Esophagus muscularis mucosa (tissue), 4 donors: ENCODE results near the gene CGB3. TPM values are rescaled to one million over a fixed set of nuclear protein-coding genes. Genes with fewer than 3 reads are reported as not detected.
A peak's percentile ranks its signal among the peaks of the same experiment; 100 is the strongest.

Experiments used
- DNase-seq: peaks from one replicate; pipeline ENCODE4 v3.0.0-alpha.2; 2017; ENCODE audit errors: extremely low spot score
- H3K27ac ChIP-seq, 4 donors: fragments of 200-600 bp; sonication (generic); replicated peaks in 1 of 4; 1 replicate in 3 of 4; 2 replicates in 1 of 4; pipeline ENCODE4 v1.5.1; 2016 to 2019; ENCODE audit warnings: mild to moderate bottlenecking in 1 of 4
- H3K27me3 ChIP-seq, 4 donors: fragments of 200-600 bp; sonication (generic); one replicate each; pipeline versions ENCODE4 v1.5.1 to v1.6.0; 2016 to 2019
- H3K36me3 ChIP-seq, 4 donors: fragments of 200-600 bp; sonication (generic); one replicate each; pipeline ENCODE4 v1.5.1; 2016 to 2019
- H3K4me1 ChIP-seq, 4 donors: fragments of 200-600 bp; sonication (generic); one replicate each; pipeline ENCODE4 v1.5.1; 2016 to 2019
- H3K4me3 ChIP-seq, 4 donors: fragments of 200-600 bp; sonication (generic); 1 replicate in 2 of 4; 2 replicates in 2 of 4; pipeline ENCODE4 v1.5.1; 2016 to 2019; ENCODE audit warnings: mild to moderate bottlenecking in 4 of 4, moderate library complexity in 1 of 4
- H3K9me3 ChIP-seq, 4 donors: fragments of 200-600 bp; sonication (generic); 1 replicate in 3 of 4; 2 replicates in 1 of 4; pipeline ENCODE4 v1.5.1; 2016 to 2019
- EP300 ChIP-seq: sonication (generic); formaldehyde crosslinking; IDR thresholded peaks from one replicate; pipeline ENCODE4 v1.6.1; 2017; ENCODE audit warnings: antibody characterized with exemption
- POLR2A ChIP-seq: fragments of 450-650 bp; IDR thresholded peaks from one replicate; pipeline ENCODE4 v1.6.1; 2017; ENCODE audit warnings: antibody characterized with exemption, moderate library complexity, mild to moderate bottlenecking, low read depth
- POLR2AphosphoS5 ChIP-seq, 2 donors: sonication (generic); formaldehyde crosslinking; IDR thresholded peaks; one replicate each; pipeline ENCODE4 v1.6.1; 2017; ENCODE audit warnings: antibody characterized with exemption in 2 of 2
- WGBS: methylation state at CpG from one replicate; pipeline ENCODE4 v1.1.5; 2018; 5-methylcytosine and 5-hydroxymethylcytosine counted together
- intact Hi-C: fragments of 100-400 bp; cut with DNase I; formaldehyde crosslinking; loops from one replicate; pipeline ENCODE4 v1.15.1; 2023
- total RNA-seq, 4 donors: library from RNA; depleted of rRNA; stranded (reverse); fragments of >200 nt; gene quantifications; one replicate each; pipeline versions ENCODE4 v1.1.0 to v1.2.1, GENCODE V29; 2016
- TF ChIP-seq, protein P1 (sequence below), 3 experiments: fragments of 200-600 bp in 2 of 3; fragments of 450-650 bp in 1 of 3; sonication (generic) in 2 of 3; IDR thresholded peaks; one replicate each; pipeline ENCODE4 v1.5.1; 2017 to 2019; ENCODE audit warnings: antibody characterized with exemption in 3 of 3, mild to moderate bottlenecking in 2 of 3, moderate library complexity in 1 of 3

CGB3 gene
- total RNA-seq, 4 donors from 2014 or later = not detected

DNA sequence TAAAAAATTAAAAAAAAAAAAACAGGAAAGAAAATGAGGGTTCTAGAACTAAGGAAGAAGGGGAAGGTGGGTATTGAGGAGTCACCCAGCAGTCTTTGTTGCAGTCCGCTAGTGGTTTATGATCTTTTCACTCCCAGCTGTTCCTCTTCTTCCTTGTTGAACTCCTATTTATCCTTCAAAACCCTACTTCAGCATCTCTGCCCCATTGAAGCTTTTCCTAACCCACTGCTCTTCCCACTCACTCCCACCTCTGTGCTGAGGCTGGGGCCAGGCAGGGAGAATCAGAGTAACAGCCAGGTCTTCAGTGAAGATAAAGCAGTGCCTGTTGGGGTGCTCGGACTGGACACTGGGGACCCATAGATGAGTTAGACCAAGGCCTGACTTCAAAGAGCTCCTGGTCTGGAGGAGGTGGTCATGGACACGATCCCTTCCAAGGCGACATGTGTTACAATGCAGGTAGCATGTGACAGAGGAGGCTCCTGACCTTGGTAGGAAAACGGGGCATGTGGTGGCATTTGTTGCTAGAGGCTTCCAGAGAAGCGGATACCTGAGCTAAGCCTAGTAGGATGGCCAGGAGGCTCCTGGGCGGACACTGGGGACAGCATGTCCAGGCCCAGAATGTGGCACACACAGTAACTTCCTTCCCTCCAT, 19.0 kb downstream of the CGB3 start:
- no peak for TF ChIP-seq POLR2AphosphoS5 (IDR thresholded peaks at IDR 0.05)
- no peaks in the 10 kb centered on the region for H3K27me3 ChIP-seq
- H3K9me3 ChIP-seq = no peaks in the 10 kb centered on the region
- intact Hi-C loops = no loop called here
- no peak overlapping the region for H3K27ac ChIP-seq
- WGBS = 92% methylated on average over 7 of the region's 7 CpGs
- H3K4me3 ChIP-seq = no peak overlapping the region
- no peaks in the 10 kb centered on the region for H3K4me1 ChIP-seq
- peaks cover 44 to 92% (median 78%) of the 10 kb centered on the region in 4 donors for H3K36me3 ChIP-seq
- no peak for DNase-seq

- TF ChIP-seq, protein P1, sequence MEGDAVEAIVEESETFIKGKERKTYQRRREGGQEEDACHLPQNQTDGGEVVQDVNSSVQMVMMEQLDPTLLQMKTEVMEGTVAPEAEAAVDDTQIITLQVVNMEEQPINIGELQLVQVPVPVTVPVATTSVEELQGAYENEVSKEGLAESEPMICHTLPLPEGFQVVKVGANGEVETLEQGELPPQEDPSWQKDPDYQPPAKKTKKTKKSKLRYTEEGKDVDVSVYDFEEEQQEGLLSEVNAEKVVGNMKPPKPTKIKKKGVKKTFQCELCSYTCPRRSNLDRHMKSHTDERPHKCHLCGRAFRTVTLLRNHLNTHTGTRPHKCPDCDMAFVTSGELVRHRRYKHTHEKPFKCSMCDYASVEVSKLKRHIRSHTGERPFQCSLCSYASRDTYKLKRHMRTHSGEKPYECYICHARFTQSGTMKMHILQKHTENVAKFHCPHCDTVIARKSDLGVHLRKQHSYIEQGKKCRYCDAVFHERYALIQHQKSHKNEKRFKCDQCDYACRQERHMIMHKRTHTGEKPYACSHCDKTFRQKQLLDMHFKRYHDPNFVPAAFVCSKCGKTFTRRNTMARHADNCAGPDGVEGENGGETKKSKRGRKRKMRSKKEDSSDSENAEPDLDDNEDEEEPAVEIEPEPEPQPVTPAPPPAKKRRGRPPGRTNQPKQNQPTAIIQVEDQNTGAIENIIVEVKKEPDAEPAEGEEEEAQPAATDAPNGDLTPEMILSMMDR (IDR thresholded peaks at IDR 0.05) = no peak
- no peak for TF ChIP-seq POLR2AphosphoS5 (IDR thresholded peaks at IDR 0.05)
- no peak for TF ChIP-seq POLR2A
- no peak for TF ChIP-seq EP300
- DNase-seq = no peak
- Histone ChIP-seq H3K9me3 (no peaks in the 10 kb centered on the region), H3K27me3 (no peaks in the 10 kb centered on the region), H3K36me3 (peaks cover 35 to 83% (median 73%) of the 10 kb centered on the region in 4 donors), H3K4me3 (no peak overlapping the region), H3K4me1 (peaks cover 0 to 6% (median 2%) of the 10 kb centered on the region in 4 donors), H3K27ac (no peak overlapping the region)
- WGBS = 97% methylated on average over 15 of the region's 15 CpGs
- intact Hi-C loops = no loop called here
These were observed 20.0 kb downstream of the CGB3 start for GRCh38 chr19:49004133-49004532.

GRCh38 chr19:48999481-49000325, 24.4 kb downstream of the CGB3 start:
- Histone ChIP-seq H3K4me3 (no peak overlapping the region), H3K9me3 (no peaks in the 10 kb centered on the region), H3K4me1 (peaks cover 3 to 15% (median 11%) of the 10 kb centered on the region in 4 donors), H3K27me3 (no peaks in the 10 kb centered on the region), H3K27ac (no peak overlapping the region), H3K36me3 (peaks cover 15 to 40% (median 33%) of the 10 kb centered on the region in 4 donors)
- 65% methylated on average over 10 of the region's 16 CpGs for WGBS
- DNase-seq = no peak
- TF ChIP-seq, protein P1 (IDR thresholded peaks at IDR 0.05) = peak; percentile 34 to 62 (median 38)
- no peak for TF ChIP-seq EP300
- intact Hi-C loops = no loop called here

DNA sequence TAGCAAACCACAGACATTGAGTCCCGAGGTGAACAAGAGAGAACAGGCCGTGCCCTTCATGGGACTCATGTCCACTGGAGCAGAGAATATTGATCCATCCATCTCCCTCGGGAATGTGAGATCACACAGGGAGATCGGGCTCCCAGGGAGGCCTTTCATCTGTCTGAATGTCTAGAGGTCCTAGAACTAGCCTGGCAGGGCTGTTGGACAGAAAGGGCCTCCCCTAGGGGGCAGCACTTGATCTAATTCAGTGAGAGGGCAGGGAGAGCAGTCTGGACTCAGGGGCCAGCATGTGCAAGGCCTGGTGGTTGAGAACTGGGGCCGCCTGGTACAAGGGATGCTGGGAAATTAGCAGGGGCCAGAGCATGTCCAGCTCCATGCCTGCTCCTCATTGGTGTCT, 26.2 kb downstream of the CGB3 start:
- no peak for DNase-seq
- TF ChIP-seq EP300 (no peak), POLR2AphosphoS5 (IDR thresholded peaks at IDR 0.05) (no peak)
- TF ChIP-seq, protein P1 (IDR thresholded peaks at IDR 0.05) = peak in 1 of 3 experiments; percentile 25
- no peaks in the 10 kb centered on the region for H3K9me3 ChIP-seq
- intact Hi-C loops = no loop called here
- H3K4me3 ChIP-seq = no peak overlapping the region
- no peaks in the 10 kb centered on the region for H3K27me3 ChIP-seq
- H3K36me3 ChIP-seq = peaks cover 0 to 23% (median 17%) of the 10 kb centered on the region in 4 donors
- H3K4me1 ChIP-seq = peaks cover 10 to 24% (median 20%) of the 10 kb centered on the region in 4 donors
- WGBS = 87% methylated on average over 4 of the region's 5 CpGs
- H3K27ac ChIP-seq = no peak overlapping the region

DNA sequence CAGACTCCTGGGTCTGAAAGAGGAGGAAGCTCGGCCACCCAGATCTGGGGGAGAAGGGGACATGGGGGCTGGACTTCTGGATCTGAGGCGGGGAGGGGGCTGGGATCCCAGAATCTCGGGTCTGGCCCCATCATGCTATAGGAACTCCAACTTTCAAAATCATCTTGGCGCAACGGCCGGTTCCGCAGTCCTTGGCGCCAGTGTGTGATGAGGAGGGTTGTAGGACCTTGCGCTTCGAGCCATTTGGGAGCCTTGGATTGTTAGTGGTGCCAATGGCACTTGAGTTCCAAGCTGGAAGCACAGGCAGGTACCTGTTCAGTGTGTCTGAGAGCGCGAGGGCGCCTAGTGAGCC, 30.1 kb downstream of the CGB3 start:
- intact Hi-C loops = no loop called here
- DNase-seq = no peak
- Histone ChIP-seq H3K9me3 (no peaks in the 10 kb centered on the region), H3K4me1 (peaks cover 36 to 54% (median 48%) of the 10 kb centered on the region in 4 donors), H3K27me3 (no peaks in the 10 kb centered on the region), H3K27ac (peak overlapping the region; percentile 93 to 96 (median 94)), H3K36me3 (peaks cover 2 to 17% (median 7%) of the 10 kb centered on the region in 4 donors), H3K4me3 (peak overlapping the region; percentile 65 to 82 (median 78))
- 0% methylated on average over 7 of the region's 13 CpGs for WGBS
- TF ChIP-seq POLR2AphosphoS5 (IDR thresholded peaks at IDR 0.05) = no peak
- no peak for TF ChIP-seq POLR2A
